HFFc6 (cell line): ENCODE data around the gene RIC3. TPM values are rescaled to one million over a fixed set of nuclear protein-coding genes. Genes with fewer than 3 reads are reported as not detected.
A peak's percentile ranks its signal among the peaks of the same experiment; 100 is the strongest.

Experiments used
- DNase-seq: peaks from one replicate; pipeline ENCODE4 v3.0.0-alpha.2; 2018
- H3K27ac Mint-ChIP-seq: 2 replicates; pipeline ENCODE4 v1.8.0; 2020; ENCODE audit warnings: mild to moderate bottlenecking, mixed read lengths
- H3K27me3 Mint-ChIP-seq: 2 replicates; pipeline ENCODE4 v1.8.0; 2021; ENCODE audit warnings: mild to moderate bottlenecking, moderate library complexity, mixed read lengths; ENCODE audit not compliant: insufficient read depth
- H3K36me3 Mint-ChIP-seq: 2 replicates; pipeline ENCODE4 v1.8.0; 2021; ENCODE audit warnings: low read depth, mixed read lengths
- H3K4me1 Mint-ChIP-seq: 2 replicates; pipeline ENCODE4 v1.8.0; 2020; ENCODE audit warnings: low read depth, mixed read lengths
- H3K4me3 Mint-ChIP-seq: 2 replicates; pipeline ENCODE4 v1.8.0; 2020; ENCODE audit warnings: mild to moderate bottlenecking, moderate library complexity, mixed read lengths
- H3K9me3 Mint-ChIP-seq: 2 replicates; pipeline ENCODE4 v1.8.0; 2020; ENCODE audit warnings: mild to moderate bottlenecking, mixed read lengths
- CTCF ChIP-seq: fragments of 200-600 bp; sonication (generic); IDR thresholded peaks from 2 replicates; pipeline ENCODE4 v1.5.0; 2021; ENCODE audit warnings: antibody characterized with exemption, mild to moderate bottlenecking
- total RNA-seq, 6 experiments: library from RNA; stranded (reverse); fragmentation: NEBNext Ultra II Directional; extraction: Animal tissue kit (Norgen Biotek cat#: 25700); gene quantifications; 2 replicates in 1 of 6; 3 replicates in 5 of 6; pipeline ENCODE4 v1.2.3, GENCODE V29; 2021

RIC3 gene
- total RNA-seq, 6 experiments from 2014 or later, result not detected

- H3K27ac Mint-ChIP-seq, result no peak overlapping the region
- peaks cover 6% of the 10 kb centered on the region; the same call in 1 of the 2 replicates for H3K27me3 Mint-ChIP-seq
- H3K36me3 Mint-ChIP-seq, result no peaks in the 10 kb centered on the region
- no peak for TF ChIP-seq CTCF
- H3K4me3 Mint-ChIP-seq, result no peak overlapping the region
- H3K9me3 Mint-ChIP-seq, result no peaks in the 10 kb centered on the region
- H3K4me1 Mint-ChIP-seq, result peaks cover 19% of the 10 kb centered on the region
- no peak for DNase-seq
Observed at GRCh38 chr11:8059030-8059429, 109.8 kb downstream of the RIC3 start.

DNA sequence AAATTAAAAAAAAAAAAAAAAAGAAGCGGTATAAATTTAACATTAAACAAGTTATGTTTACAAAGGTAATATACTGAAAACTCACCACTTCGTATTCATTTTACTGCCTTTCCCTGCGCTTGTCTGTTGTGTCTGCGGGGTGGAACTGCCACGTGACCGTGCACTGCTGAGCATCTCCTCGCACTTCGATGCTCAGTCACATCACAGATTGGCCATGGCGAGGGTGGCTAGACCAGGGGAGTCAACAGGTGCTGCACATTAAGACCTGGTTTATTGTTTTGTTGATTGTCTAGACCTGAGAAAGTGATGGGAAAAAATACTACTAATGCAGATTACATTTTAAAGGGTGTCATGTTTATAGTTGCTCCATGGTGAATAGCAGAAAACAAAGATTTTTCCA, 110.6 kb downstream of the RIC3 start:
- H3K4me1 Mint-ChIP-seq, result peaks cover 15% of the 10 kb centered on the region
- DNase-seq, result no peak
- H3K27me3 Mint-ChIP-seq, result peaks cover 6% of the 10 kb centered on the region; the same call in 1 of the 2 replicates
- no peaks in the 10 kb centered on the region for H3K36me3 Mint-ChIP-seq
- H3K4me3 Mint-ChIP-seq, result no peak overlapping the region
- H3K9me3 Mint-ChIP-seq, result no peaks in the 10 kb centered on the region
- TF ChIP-seq CTCF, result no peak
- no peak overlapping the region for H3K27ac Mint-ChIP-seq

DNA sequence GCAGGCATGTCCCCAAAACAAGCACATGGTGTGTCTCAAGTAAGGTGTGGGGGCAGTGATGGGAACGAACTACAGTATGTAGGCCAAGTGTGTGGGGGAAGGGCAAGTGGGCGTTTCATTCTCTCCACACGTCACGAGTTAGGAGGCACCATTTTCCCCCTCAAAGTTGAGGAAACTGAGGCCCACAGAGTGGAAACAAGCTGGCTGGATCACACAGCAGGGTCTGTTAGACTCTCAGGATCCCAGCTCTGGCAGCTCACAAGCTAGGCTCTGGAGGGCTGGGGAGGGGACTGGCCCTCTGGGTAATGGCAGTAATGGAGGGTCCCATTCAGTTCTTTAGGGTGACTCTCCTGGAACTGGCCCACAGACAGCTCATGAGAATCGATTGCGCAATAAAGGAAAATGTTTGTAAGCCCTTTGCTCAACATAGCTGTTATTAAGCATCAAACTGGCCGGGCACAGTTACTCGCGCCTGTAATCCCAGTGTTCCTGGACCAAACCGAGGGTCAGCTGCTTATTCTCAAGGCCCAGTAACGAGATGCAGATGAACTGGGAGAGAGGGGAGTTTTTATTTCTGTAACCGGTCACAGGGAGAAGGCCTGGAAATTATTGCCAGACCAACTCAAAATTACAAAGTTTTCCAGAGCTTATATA, 111.9 kb downstream of the RIC3 start:
- Mint-ChIP-seq H3K36me3 (no peaks in the 10 kb centered on the region), H3K27me3 (peaks cover 6% of the 10 kb centered on the region; the same call in 1 of the 2 replicates), H3K4me1 (peaks cover 10% of the 10 kb centered on the region; the same call in 1 of the 2 replicates), H3K4me3 (no peak overlapping the region), H3K9me3 (no peaks in the 10 kb centered on the region), H3K27ac (no peak overlapping the region)
- TF ChIP-seq CTCF, result no peak
- DNase-seq, result peak; percentile 31

Other genes starting within 250 kb of the RIC3 start
- under 1 TPM in 5 of 6 experiments, not detected in 1; 0.05 to 0.28 (median 0.14) TPM for gene OR10A6, start 237.8 kb downstream of the RIC3 start, total RNA-seq
- gene OR10A3, start 227.3 kb downstream of the RIC3 start, total RNA-seq, result under 1 TPM in 2 of 6 experiments, not detected in 4; 0.12 to 0.17 TPM
- gene NLRP10, start 203.6 kb downstream of the RIC3 start, total RNA-seq, result 10 to 100 TPM in 2 of 6 experiments, 1 to 10 TPM in 4; 5.9 to 23.8 (median 7.5) TPM
- gene EIF3F, start 181.7 kb downstream of the RIC3 start, total RNA-seq, result 100 to 1,000 TPM; 312 to 407 (median 344) TPM
- 10 to 100 TPM in 1 of 6 experiments, 1 to 10 TPM in 5; 1.7 to 10.1 (median 1.8) TPM for gene TUB, start 87.8 kb downstream of the RIC3 start, total RNA-seq
- not detected for gene LMO1, start 94.9 kb upstream of the RIC3 start, total RNA-seq